ENCODE results near the gene SCUBE2. TPM values are rescaled to one million over a fixed set of nuclear protein-coding genes. Genes with fewer than 3 reads are reported as not detected.

The SCUBE2 gene
- total and polyA plus RNA-seq, 2 donors (not counting 3 experiments of a cell fraction or from before 2014, with no cell fraction given) = 0.55 to 3.5 TPM

GRCh38 chr11:9112075-9112474 lies 20.7 kb upstream of the SCUBE2 start:
- no peak overlapping the region for H2AFZ ChIP-seq (ENCODE audit: low read depth, low read length)
- no peaks in the 10 kb centered on the region for H3K79me2 ChIP-seq (ENCODE audit: control insufficient read depth, insufficient read depth, low read length)
- DNase-seq (ENCODE audit: low read depth, low spot score) = no peak
- H3K36me3 ChIP-seq (ENCODE audit: control insufficient read depth in 2 of 2, extremely low read depth in 1 of 2, insufficient read depth in 2 of 2, low read length in 2 of 2) = no peaks in the 10 kb centered on the region
- H3K27me3 ChIP-seq (ENCODE audit: control insufficient read depth in 2 of 2, insufficient read depth in 2 of 2, low read length in 2 of 2) = no peaks in the 10 kb centered on the region
- H3K9ac ChIP-seq (replicated peaks; ENCODE audit: extremely low read depth, insufficient read depth, low read length) = no peak overlapping the region
- no peaks in the 10 kb centered on the region for H3K9me3 ChIP-seq (replicated peaks; ENCODE audit: control insufficient read depth, insufficient read depth, low read length)
- FAIRE-seq = no peak
- ChIA-PET CTCF (interaction anchor here (1.6 kb wide), 1 partner anchor 25 kb away, joined by 3 read pairs; no protein-coding TSS in a partner anchor), POLR2A (no interaction called here)
- no peak for TF ChIP-seq FOS (IDR thresholded peaks at IDR 0.05; ENCODE audit: borderline replicate concordance, insufficient read depth, low read length)
- TF ChIP-seq CTCF (IDR thresholded peaks at IDR 0.05; ENCODE audit: extremely low read depth in 1 of 2, insufficient read depth in 1 of 2, low read depth in 1 of 2, low read length in 2 of 2) = no peak
- TF ChIP-seq EZH2 (IDR thresholded peaks at IDR 0.05; ENCODE audit: borderline replicate concordance, low read depth, low read length, severe bottlenecking) = no peak
- no peak for TF ChIP-seq JUN (IDR thresholded peaks at IDR 0.05; ENCODE audit: borderline replicate concordance, insufficient read depth, insufficient read length, low read depth)
- TF ChIP-seq MAX (IDR thresholded peaks at IDR 0.05; ENCODE audit: insufficient read depth, insufficient read length) = no peak
- TF ChIP-seq POLR2AphosphoS5 (IDR thresholded peaks at IDR 0.05; ENCODE audit: insufficient read depth, low read depth, low read length) = no peak
- TF ChIP-seq GATA2 (IDR thresholded peaks at IDR 0.05; ENCODE audit: insufficient read depth, insufficient read length, low read depth, low read length) = no peak
- no peak for TF ChIP-seq MYC (IDR thresholded peaks at IDR 0.05; ENCODE audit: low read depth, low read length)
- TF ChIP-seq POLR2A (IDR thresholded peaks at IDR 0.05; ENCODE audit: low read depth, low read length) = no peak
- H3K4me2 ChIP-seq (ENCODE audit: insufficient read depth, low read length) = no peak overlapping the region
- intact Hi-C loops (cut with micrococcal nuclease) = no loop called here
- no peak overlapping the region for H3K27ac ChIP-seq (ENCODE audit: insufficient read depth, low read depth, low read length)
- no peaks in the 10 kb centered on the region for H3K4me1 ChIP-seq (ENCODE audit: control insufficient read depth, extremely low read depth, insufficient read depth, low read length)
- no peaks in the 10 kb centered on the region for H3K9me1 ChIP-seq (replicated peaks; ENCODE audit: control insufficient read depth, extremely low read depth, insufficient read depth, low read length)
- BruUV-seq (replicated peaks) = no TSS peak
- no peaks in the 10 kb centered on the region for H4K20me1 ChIP-seq (replicated peaks; ENCODE audit: control insufficient read depth, extremely low read depth, insufficient read depth, low read length)
- dilution Hi-C loops (cut with MboI; ENCODE audit: extremely low pct_ligation_motif_present, low sequenced_read_pairs) = no loop called here
- H3K4me3 ChIP-seq (replicated peaks in 1 of 3; ENCODE audit: insufficient read depth in 1 of 3, low read depth in 1 of 3, low read length in 3 of 3) = no peak overlapping the region
